Measurements from ENCODE around the gene CCNE1.

The CCNE1 gene

DNA sequence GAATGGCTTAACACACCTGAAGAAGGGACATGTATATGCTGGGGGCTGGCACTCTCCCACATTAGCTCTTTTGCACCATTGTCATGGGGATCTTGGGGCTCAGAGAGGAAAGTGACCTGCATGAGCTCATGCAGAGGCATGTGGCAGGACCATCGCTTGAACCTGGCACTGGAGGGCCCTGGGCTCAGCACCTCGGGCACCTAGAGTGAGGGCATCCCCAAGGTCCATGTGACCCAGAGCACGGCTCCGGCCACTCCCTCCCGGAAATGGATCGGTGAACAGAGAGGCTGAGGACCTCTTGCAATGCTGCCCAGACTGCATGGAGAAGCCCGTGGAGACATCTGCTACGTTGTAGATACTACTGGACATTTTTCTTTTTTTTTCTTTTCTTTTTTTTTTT lies 38.6 kb upstream of the CCNE1 start:
- H3K27me3 ChIP-seq (replicated peaks; ENCODE audit: control insufficient read depth, insufficient read depth, low read length): no peaks in the 10 kb centered on the region; the same call in 1 of the 2 replicates
- H3K36me3 ChIP-seq (ENCODE audit: control insufficient read depth, insufficient read depth, low read length): no peaks in the 10 kb centered on the region
- TF ChIP-seq, protein P1, sequence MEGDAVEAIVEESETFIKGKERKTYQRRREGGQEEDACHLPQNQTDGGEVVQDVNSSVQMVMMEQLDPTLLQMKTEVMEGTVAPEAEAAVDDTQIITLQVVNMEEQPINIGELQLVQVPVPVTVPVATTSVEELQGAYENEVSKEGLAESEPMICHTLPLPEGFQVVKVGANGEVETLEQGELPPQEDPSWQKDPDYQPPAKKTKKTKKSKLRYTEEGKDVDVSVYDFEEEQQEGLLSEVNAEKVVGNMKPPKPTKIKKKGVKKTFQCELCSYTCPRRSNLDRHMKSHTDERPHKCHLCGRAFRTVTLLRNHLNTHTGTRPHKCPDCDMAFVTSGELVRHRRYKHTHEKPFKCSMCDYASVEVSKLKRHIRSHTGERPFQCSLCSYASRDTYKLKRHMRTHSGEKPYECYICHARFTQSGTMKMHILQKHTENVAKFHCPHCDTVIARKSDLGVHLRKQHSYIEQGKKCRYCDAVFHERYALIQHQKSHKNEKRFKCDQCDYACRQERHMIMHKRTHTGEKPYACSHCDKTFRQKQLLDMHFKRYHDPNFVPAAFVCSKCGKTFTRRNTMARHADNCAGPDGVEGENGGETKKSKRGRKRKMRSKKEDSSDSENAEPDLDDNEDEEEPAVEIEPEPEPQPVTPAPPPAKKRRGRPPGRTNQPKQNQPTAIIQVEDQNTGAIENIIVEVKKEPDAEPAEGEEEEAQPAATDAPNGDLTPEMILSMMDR (IDR thresholded peaks at IDR 0.05; ENCODE audit: insufficient read depth, low read length, poor library complexity, severe bottlenecking): no peak
- no peak for DNase-seq (ENCODE audit: extremely low read depth, insufficient read length)
- no peak overlapping the region for H3K4me3 ChIP-seq (replicated peaks; ENCODE audit: low read depth, low read length)

DNA sequence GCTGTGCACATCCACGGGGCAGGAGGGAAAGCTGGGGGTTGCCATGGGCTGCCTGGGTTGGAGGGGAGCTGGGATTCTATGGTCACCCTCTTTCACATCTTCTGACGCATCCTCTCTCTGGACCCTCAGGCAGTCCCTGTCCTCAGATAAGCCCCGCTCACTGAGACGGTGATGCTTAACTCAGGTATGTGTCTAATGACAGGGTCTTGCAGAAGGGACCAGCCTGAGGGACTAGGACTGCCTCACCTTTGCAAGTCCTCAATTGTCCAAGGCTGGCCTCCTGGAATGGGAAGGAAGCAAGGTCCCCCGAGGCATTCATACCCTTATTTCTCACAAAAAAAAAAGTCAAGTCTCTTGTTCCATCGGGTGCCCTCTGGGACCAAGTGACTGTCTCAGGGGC lies 37.7 kb upstream of the CCNE1 start:
- TF ChIP-seq, protein P1 (IDR thresholded peaks at IDR 0.05; ENCODE audit: insufficient read depth, low read length, poor library complexity, severe bottlenecking): no peak
- Histone ChIP-seq H3K27me3 (replicated peaks; ENCODE audit: control insufficient read depth, insufficient read depth, low read length) (no peaks in the 10 kb centered on the region), H3K4me3 (replicated peaks; ENCODE audit: low read depth, low read length) (no peak overlapping the region), H3K36me3 (ENCODE audit: control insufficient read depth, insufficient read depth, low read length) (no peaks in the 10 kb centered on the region)
- DNase-seq (ENCODE audit: extremely low read depth, insufficient read length): no peak

DNA sequence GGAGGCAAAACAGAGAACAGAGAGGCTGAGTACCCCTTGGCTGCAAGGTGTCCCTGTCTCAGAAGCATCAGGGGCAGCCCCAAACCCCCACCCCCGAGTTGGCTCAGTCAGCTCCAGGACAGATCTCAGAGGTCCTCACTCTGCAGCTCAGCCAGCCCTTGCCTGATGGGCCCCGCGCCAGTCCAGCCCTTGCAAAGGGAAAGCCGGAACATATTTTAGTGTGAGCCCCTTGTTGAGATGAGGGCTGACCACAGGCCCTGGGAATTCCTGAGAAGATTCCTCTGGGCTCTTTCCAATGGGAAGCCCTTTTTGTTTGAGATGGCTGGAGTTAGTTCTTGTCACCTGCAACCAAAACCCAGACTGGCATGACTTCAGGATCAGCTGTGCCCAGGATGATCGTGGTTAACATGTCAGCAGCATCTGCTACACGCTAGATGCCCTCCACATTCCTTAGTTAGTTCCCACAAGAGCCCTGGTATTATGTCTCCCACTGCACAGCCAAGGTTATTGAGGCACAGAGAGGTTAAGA lies 33.9 kb upstream of the CCNE1 start:
- TF ChIP-seq, protein P1 (IDR thresholded peaks at IDR 0.05; ENCODE audit: insufficient read depth, low read length, poor library complexity, severe bottlenecking): no peak
- H3K27me3 ChIP-seq (replicated peaks; ENCODE audit: control insufficient read depth, insufficient read depth, low read length): no peaks in the 10 kb centered on the region
- no peak overlapping the region for H3K4me3 ChIP-seq (replicated peaks; ENCODE audit: low read depth, low read length)
- no peak for DNase-seq (ENCODE audit: extremely low read depth, insufficient read length)
- no peaks in the 10 kb centered on the region for H3K36me3 ChIP-seq (ENCODE audit: control insufficient read depth, insufficient read depth, low read length)

DNA sequence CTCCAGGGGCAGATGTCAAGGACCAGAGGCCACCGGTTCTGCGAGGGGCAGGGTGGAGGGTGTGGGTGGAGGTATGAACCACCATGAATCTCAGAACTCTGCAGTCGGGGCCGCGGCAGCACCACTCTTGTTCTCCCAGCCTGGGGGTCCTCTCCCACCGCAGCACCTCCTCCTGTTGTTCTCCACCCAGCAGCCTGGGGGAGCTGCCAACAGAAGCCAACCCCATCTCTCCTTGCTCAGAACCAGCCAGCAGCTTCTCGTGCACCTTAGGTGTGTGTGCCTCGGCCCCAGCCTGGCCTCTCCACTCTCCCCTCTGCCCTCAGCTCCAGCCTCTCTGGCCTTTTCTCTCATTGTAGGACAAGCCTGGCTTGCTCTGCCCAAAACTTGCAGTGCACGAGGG lies 31.9 kb upstream of the CCNE1 start:
- Histone ChIP-seq H3K27me3 (replicated peaks; ENCODE audit: control insufficient read depth, insufficient read depth, low read length) (no peaks in the 10 kb centered on the region), H3K36me3 (ENCODE audit: control insufficient read depth, insufficient read depth, low read length) (no peaks in the 10 kb centered on the region), H3K4me3 (replicated peaks; ENCODE audit: low read depth, low read length) (no peak overlapping the region)
- TF ChIP-seq, protein P1 (IDR thresholded peaks at IDR 0.05; ENCODE audit: insufficient read depth, low read length, poor library complexity, severe bottlenecking): peak; percentile 36
- no peak for DNase-seq (ENCODE audit: extremely low read depth, insufficient read length)

DNA sequence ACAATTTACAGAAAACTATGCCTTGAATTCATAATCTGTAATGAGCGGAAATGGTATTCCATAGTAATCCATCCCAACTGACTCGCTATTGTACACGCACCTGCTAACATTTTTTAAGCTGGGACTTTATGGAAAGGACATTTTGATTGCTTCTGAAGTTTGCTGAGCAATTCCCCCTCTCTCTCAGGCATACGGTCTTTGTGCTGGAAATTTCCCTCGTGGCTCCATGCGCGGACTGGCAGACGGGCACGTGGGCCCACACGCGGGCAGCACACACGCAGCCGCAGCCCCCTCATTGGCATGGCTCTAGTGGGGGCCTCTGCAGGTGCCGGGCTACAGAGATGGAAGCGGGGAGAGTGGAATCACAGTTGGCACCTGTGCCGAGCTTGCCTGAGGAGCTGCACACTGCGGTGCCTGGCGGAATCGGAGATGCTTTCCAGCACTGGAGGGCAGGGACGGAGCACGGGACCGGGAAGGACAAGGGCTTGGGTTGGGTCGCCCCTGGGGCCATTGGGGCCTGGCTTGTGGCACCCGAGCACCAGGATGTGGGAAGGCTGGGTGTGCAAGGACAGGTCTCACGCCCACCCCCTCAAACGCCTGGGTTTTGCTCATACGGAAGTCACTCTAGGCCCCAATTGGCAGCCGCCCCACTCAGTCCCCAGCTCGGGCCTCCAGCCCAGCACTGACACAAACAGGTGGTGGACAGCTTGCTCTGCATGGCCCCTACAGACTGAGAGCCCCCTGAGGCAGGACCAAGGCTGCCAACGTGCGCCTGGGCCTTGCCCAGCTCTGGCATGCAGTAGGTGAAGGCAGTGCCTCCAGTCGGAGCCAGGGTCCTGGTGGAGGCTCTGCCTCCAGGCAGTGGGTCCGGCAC lies 30.2 kb upstream of the CCNE1 start:
- DNase-seq (ENCODE audit: extremely low read depth, insufficient read length): no peak
- TF ChIP-seq, protein P1 (IDR thresholded peaks at IDR 0.05; ENCODE audit: insufficient read depth, low read length, poor library complexity, severe bottlenecking): no peak
- no peaks in the 10 kb centered on the region for H3K27me3 ChIP-seq (replicated peaks; ENCODE audit: control insufficient read depth, insufficient read depth, low read length)
- no peak overlapping the region for H3K4me3 ChIP-seq (replicated peaks; ENCODE audit: low read depth, low read length)
- no peaks in the 10 kb centered on the region for H3K36me3 ChIP-seq (ENCODE audit: control insufficient read depth, insufficient read depth, low read length)
